Measurements from ENCODE around the gene TMEM89.

- TF ChIP-seq CTCF (IDR thresholded peaks at IDR 0.05) (no peak), POLR2A (IDR thresholded peaks at IDR 0.05) (no peak)
Observed at GRCh38 chr3:48655606-48656005, 34.0 kb upstream of the TMEM89 start.
